Astrocyte (in vitro differentiated cells and primary cell): Measurements from ENCODE around the gene CABP4. TPM values are rescaled to one million over a fixed set of nuclear protein-coding genes. Genes with fewer than 3 reads are reported as not detected.

Experiments used
- DNase-seq: peaks from one replicate; pipeline ENCODE4 v3.0.0-alpha.2; 2010; ENCODE audit warnings: low read depth
- FAIRE-seq: peaks from 2 replicates; lab custom pipeline; 2011; peaks lifted over from hg19 to GRCh38; lab: Jason Lieb, UNC
- H2AFZ ChIP-seq: 2 replicates; pipeline ENCODE4 v1.6.0; 2012; ENCODE audit warnings: low read depth, low read length, inconsistent platforms
- H3K27ac ChIP-seq: 2 replicates; pipeline ENCODE4 v1.5.1; 2011; ENCODE audit warnings: low read depth, low read length, inconsistent platforms
- H3K27me3 ChIP-seq: 2 replicates; pipeline ENCODE4 v1.6.0; 2011; ENCODE audit warnings: low read length, inconsistent platforms; ENCODE audit not compliant: insufficient read depth
- H3K36me3 ChIP-seq: 2 replicates; pipeline ENCODE4 v1.5.1; 2011; ENCODE audit warnings: low read length, inconsistent platforms; ENCODE audit not compliant: insufficient read depth
- H3K4me1 ChIP-seq: 2 replicates; pipeline ENCODE4 v1.5.1; 2011; ENCODE audit warnings: low read length, inconsistent platforms; ENCODE audit not compliant: insufficient read depth
- H3K4me2 ChIP-seq: 2 replicates; pipeline ENCODE4 v1.6.0; 2012; ENCODE audit warnings: low read length, inconsistent platforms
- H3K4me3 ChIP-seq: 2 replicates; pipeline ENCODE4 v1.5.1; 2011; ENCODE audit warnings: low read depth, mild to moderate bottlenecking, low read length, inconsistent platforms; ENCODE audit not compliant: insufficient read depth
- H3K79me2 ChIP-seq: 2 replicates; pipeline ENCODE4 v1.6.0; 2012; ENCODE audit warnings: mild to moderate bottlenecking, low read length, inconsistent platforms; ENCODE audit not compliant: insufficient read depth
- H3K9ac ChIP-seq: 2 replicates; pipeline ENCODE4 v1.6.0; 2012; ENCODE audit warnings: mild to moderate bottlenecking, low read length, inconsistent platforms
- H3K9me3 ChIP-seq: 2 replicates; pipeline ENCODE4 v1.5.1; 2012; ENCODE audit warnings: low read depth, mild to moderate bottlenecking, low read length, inconsistent platforms; ENCODE audit not compliant: insufficient read depth
- H4K20me1 ChIP-seq: 2 replicates; pipeline ENCODE4 v1.6.0; 2012; ENCODE audit warnings: low read length, inconsistent platforms; ENCODE audit not compliant: insufficient read depth
- H3K27ac Mint-ChIP-seq: one replicate; pipeline ENCODE4 v1.8.0; 2021; ENCODE audit warnings: mild to moderate bottlenecking, mixed read lengths; ENCODE audit not compliant: unreplicated experiment
- H3K27me3 Mint-ChIP-seq: one replicate; pipeline ENCODE4 v1.8.0; 2021; ENCODE audit warnings: low read depth, mixed read lengths; ENCODE audit not compliant: unreplicated experiment
- H3K36me3 Mint-ChIP-seq: one replicate; pipeline ENCODE4 v1.8.0; 2021; ENCODE audit warnings: low read depth, mixed read lengths; ENCODE audit not compliant: unreplicated experiment
- H3K4me1 Mint-ChIP-seq: one replicate; pipeline ENCODE4 v1.8.0; 2021; ENCODE audit warnings: low read depth, mixed read lengths; ENCODE audit not compliant: unreplicated experiment
- H3K4me3 Mint-ChIP-seq: one replicate; pipeline ENCODE4 v1.8.0; 2021; ENCODE audit warnings: mild to moderate bottlenecking, moderate library complexity, mixed read lengths; ENCODE audit not compliant: unreplicated experiment
- H3K9me3 Mint-ChIP-seq: one replicate; pipeline ENCODE4 v1.8.0; 2021; ENCODE audit warnings: mild to moderate bottlenecking, mixed read lengths; ENCODE audit not compliant: unreplicated experiment
- EZH2 ChIP-seq: IDR thresholded peaks from 2 replicates; pipeline ENCODE4 v1.6.1; 2012; ENCODE audit warnings: mild to moderate bottlenecking, low read length, inconsistent platforms; ENCODE audit not compliant: insufficient read depth
- total RNA-seq: library from RNA; stranded (reverse); gene quantifications from 2 replicates; pipeline ENCODE4 v1.2.1, GENCODE V29; 2021
- TF ChIP-seq, protein P1 (sequence below): IDR thresholded peaks from 2 replicates; pipeline ENCODE4 v1.5.1; 2011; ENCODE audit warnings: low read depth, mild to moderate bottlenecking, inconsistent platforms, low read length, moderate library complexity; ENCODE audit not compliant: insufficient read depth

Gene CABP4
- total RNA-seq, 1 donor from 2014 or later = not detected

DNA sequence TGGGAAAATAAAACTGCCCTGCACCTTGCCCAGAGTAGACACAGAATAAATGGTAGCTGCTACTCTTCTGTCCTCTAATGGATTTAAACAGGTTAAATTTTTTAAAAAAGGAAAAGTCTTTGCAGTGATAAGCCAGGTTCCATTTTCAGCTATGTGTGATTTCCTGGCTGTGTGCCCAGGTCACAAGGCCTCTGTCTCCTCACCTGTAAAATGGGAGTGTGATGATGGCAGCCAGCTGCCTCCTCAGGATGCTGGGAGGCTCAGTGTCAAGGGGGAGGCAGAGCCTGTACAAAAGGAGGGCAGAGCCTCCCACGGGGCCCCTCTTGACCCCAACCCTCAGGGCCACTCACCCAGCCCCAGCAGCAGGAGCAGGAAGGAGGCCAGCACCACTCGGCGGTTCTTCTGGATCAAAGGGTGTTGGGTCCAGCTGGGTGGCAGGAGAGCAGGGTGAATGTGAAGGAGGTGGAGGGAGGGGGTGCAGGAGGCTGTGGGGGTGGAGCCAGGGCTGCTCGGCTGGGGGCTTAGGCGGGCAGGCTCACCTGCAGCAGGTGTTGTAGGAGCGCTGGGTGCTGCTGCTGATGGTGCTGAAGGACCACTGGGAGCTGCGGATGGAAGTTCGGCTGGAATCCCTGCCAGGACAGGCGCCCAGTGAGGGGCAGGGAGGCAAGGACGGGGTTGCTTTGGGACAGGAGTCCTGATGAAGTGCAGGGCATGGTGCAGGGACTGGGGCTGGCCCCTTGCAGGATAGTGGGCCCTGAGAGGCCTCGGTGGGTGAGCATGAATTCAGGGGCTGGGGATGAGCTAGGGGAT lies 12.0 kb downstream of the CABP4 start:
- no peak overlapping the region for H3K27ac Mint-ChIP-seq
- no peak overlapping the region for H3K4me3 ChIP-seq
- TF ChIP-seq, protein P1, sequence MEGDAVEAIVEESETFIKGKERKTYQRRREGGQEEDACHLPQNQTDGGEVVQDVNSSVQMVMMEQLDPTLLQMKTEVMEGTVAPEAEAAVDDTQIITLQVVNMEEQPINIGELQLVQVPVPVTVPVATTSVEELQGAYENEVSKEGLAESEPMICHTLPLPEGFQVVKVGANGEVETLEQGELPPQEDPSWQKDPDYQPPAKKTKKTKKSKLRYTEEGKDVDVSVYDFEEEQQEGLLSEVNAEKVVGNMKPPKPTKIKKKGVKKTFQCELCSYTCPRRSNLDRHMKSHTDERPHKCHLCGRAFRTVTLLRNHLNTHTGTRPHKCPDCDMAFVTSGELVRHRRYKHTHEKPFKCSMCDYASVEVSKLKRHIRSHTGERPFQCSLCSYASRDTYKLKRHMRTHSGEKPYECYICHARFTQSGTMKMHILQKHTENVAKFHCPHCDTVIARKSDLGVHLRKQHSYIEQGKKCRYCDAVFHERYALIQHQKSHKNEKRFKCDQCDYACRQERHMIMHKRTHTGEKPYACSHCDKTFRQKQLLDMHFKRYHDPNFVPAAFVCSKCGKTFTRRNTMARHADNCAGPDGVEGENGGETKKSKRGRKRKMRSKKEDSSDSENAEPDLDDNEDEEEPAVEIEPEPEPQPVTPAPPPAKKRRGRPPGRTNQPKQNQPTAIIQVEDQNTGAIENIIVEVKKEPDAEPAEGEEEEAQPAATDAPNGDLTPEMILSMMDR = no peak
- TF ChIP-seq EZH2 = no peak
- no peak overlapping the region for H3K27ac ChIP-seq
- H3K9me3 ChIP-seq = no peaks in the 10 kb centered on the region
- no peak overlapping the region for H2AFZ ChIP-seq
- peaks cover 9% of the 10 kb centered on the region for H3K79me2 ChIP-seq
- peaks cover 4% of the 10 kb centered on the region for H3K4me1 Mint-ChIP-seq
- no peaks in the 10 kb centered on the region for H3K36me3 ChIP-seq
- H3K4me3 Mint-ChIP-seq = peak overlapping the region; percentile 58
- peaks cover 16% of the 10 kb centered on the region for H3K4me1 ChIP-seq
- no peaks in the 10 kb centered on the region for H4K20me1 ChIP-seq
- peak overlapping the region; percentile 89 for H3K4me2 ChIP-seq
- FAIRE-seq (no peak), DNase-seq (no peak)
- peaks cover 5% of the 10 kb centered on the region for H3K36me3 Mint-ChIP-seq
- H3K9me3 Mint-ChIP-seq = no peaks in the 10 kb centered on the region
- no peak overlapping the region for H3K9ac ChIP-seq
- H3K27me3 ChIP-seq = no peaks in the 10 kb centered on the region
- no peaks in the 10 kb centered on the region for H3K27me3 Mint-ChIP-seq

DNA sequence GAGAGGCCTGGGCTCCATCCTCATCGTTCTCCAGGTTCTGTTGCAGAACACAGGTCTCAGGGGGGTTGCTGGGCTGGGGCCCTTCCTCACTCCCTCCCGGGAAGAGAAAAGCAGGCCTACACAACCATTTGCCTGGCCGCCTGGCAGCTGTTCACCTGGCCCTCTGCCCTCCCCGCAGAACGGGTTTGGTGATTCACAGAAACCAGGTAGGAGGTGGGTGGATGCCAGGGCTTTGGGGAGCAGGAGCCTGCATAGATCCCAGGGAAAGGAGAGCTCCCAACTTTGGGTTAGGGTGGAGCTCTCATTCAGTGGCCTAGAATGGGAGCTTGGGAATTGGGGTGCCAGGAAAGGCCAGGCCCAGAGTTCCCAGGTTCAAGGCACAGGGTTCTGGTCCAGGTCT lies 12.9 kb downstream of the CABP4 start:
- peaks cover 4% of the 10 kb centered on the region for H3K4me1 Mint-ChIP-seq
- no peaks in the 10 kb centered on the region for H3K9me3 Mint-ChIP-seq
- peaks cover 5% of the 10 kb centered on the region for H3K36me3 Mint-ChIP-seq
- Histone ChIP-seq H3K4me3 (peak overlapping the region; percentile 72), H4K20me1 (no peaks in the 10 kb centered on the region), H3K79me2 (peaks cover 9% of the 10 kb centered on the region), H3K9me3 (no peaks in the 10 kb centered on the region), H3K4me1 (peaks cover 16% of the 10 kb centered on the region), H3K9ac (peak overlapping the region; percentile 89), H3K4me2 (peak overlapping the region; percentile 89), H3K36me3 (no peaks in the 10 kb centered on the region), H3K27me3 (no peaks in the 10 kb centered on the region), H3K27ac (no peak overlapping the region), H2AFZ (no peak overlapping the region)
- peak overlapping the region; percentile 89 for H3K4me3 Mint-ChIP-seq
- peak overlapping the region; percentile 69 for H3K27ac Mint-ChIP-seq
- FAIRE-seq (no peak), DNase-seq (peak; percentile 20)
- no peak for TF ChIP-seq EZH2
- TF ChIP-seq, protein P1 = no peak
- no peaks in the 10 kb centered on the region for H3K27me3 Mint-ChIP-seq

DNA sequence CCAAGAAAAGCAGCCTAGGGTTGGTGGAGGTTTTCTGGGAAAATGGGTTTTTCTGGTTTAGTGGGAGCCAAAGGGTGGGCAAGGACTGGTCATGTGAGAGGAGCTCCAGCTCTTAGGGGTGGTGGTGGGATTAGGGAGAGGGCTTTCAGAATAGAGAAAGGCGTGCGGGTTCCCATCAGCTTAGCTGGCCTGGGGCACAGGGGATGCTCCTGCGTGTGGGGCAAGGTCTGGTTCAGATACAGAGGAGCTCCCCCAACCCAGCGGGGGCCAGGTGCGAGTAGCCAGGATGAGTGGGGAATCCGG lies 13.3 kb downstream of the CABP4 start:
- H3K4me2 ChIP-seq = peak overlapping the region; percentile 89
- H3K9ac ChIP-seq = peak overlapping the region; percentile 89
- H3K4me1 ChIP-seq = peaks cover 16% of the 10 kb centered on the region
- peak overlapping the region; percentile 72 for H3K4me3 ChIP-seq
- Mint-ChIP-seq H3K9me3 (no peaks in the 10 kb centered on the region), H3K4me3 (peak overlapping the region; percentile 89), H3K4me1 (peaks cover 4% of the 10 kb centered on the region), H3K27me3 (no peaks in the 10 kb centered on the region), H3K36me3 (peaks cover 5% of the 10 kb centered on the region), H3K27ac (peak overlapping the region; percentile 69)
- no peaks in the 10 kb centered on the region for H3K36me3 ChIP-seq
- no peaks in the 10 kb centered on the region for H3K9me3 ChIP-seq
- peak overlapping the region; percentile 78 for H2AFZ ChIP-seq
- DNase-seq = no peak
- H3K27me3 ChIP-seq = no peaks in the 10 kb centered on the region
- TF ChIP-seq, protein P1 = no peak
- no peak for TF ChIP-seq EZH2
- FAIRE-seq = no peak
- H4K20me1 ChIP-seq = no peaks in the 10 kb centered on the region
- peak overlapping the region; percentile 50 for H3K27ac ChIP-seq
- H3K79me2 ChIP-seq = peaks cover 9% of the 10 kb centered on the region
